TTC549 (cell line): ENCODE data around the gene OR6T1.

ENCODE experiments used
- FAIRE-seq: peaks from 2 replicates; lab custom pipeline; 2012; peaks lifted over from hg19 to GRCh38; lab: Jason Lieb, UNC

OR6T1 gene

DNA sequence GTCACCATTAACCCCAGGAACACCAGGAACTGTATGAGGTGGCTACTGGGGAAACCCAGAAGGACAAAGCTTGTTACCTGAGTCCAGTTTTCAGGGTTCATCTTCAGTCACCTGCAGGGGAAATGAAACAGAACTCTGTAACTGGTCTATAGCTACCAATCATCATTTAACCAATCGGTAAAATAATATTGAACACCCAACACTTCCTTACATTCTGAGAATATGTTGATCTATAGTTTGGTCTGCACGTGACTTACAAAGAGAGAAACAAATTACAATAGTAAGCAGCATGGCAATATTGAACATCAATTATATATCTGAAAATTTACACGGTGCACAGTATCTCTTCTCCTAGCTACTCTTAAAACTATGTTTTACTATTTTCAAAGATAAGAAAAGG is at the start of gene OR6T1:
OR6T1 (minus strand) TSS at position 101 of the 400 bp plus-strand sequence; CDS start at position 101, 0 bp downstream.
- FAIRE-seq: no peak

GRCh38 chr11:123979311-123979710 is 35.7 kb upstream of the OR6T1 start:
- FAIRE-seq: no peak

- FAIRE-seq: no peak
Observed at GRCh38 chr11:123977731-123978347, 34.2 kb upstream of the OR6T1 start, which contains the start of gene OR10S1. Gene OR10S1 (minus strand): TSS chr11:123977781. CDS start chr11:123977664, 117 bp downstream.

GRCh38 chr11:123976770-123977560 is 33.3 kb upstream of the OR6T1 start:
- no peak for FAIRE-seq

- no peak for FAIRE-seq
Observed at GRCh38 chr11:123973816-123974215, 30.2 kb upstream of the OR6T1 start.

GRCh38 chr11:123956752-123957151 is 13.1 kb upstream of the OR6T1 start:
- no peak for FAIRE-seq

DNA sequence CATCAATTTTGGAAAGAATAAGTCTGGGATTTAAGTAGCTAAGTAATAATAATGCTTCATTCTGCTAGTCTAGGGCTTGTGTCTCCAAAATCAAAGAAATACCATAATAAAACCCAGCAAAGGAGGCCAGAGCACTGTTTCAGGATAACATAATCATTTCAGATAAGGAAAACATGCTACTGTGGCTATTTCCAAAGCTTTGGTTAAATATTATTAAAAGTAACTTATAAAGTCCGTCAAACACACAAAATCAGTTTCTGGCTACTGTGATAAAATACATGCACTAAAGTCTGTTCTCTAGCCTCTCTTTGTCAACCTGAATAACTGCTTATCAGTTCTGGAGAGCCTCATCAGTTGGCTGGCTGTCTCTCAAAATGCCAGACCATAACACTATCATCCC is 1.5 kb upstream of the OR6T1 start:
- FAIRE-seq: no peak

DNA sequence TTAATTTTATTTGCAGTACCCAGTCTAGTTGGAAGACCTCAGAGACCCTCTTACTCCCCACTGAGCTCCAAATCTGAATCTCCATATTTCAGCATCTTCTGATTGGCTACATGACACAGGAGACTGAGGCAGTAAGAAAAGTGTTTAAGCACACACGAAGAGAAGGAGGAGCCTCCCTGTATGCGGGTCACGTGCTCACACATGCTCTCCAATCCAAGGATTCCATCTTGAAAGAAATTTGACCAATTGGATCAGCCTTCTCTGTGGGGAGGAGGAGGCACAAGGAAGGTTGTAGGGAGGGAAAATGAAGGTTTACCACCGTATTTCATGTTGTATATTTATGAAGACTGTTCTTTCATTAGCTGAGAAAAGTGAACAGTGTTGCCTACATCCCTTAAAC is 1.2 kb downstream of the OR6T1 start:
- no peak for FAIRE-seq

DNA sequence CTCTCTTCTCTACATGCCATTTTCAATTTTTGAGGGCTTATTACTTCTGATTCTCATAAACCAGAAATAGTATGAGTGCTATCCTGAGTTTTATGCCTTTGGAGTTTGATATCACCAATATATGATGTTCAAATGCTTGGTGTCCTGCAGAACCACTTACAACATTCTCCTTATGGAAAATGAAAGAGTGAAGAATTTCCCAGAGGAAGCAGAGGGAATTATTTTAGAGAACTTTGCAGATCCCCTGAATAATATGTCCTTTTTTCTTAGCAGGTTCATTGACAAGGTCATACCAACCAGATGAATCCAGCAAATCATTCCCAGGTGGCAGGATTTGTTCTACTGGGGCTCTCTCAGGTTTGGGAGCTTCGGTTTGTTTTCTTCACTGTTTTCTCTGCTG is 4.3 kb downstream of the OR6T1 start, which contains the start of gene OR4D5:
OR4D5 (plus strand) TSS at position 301 of the 400 bp plus-strand sequence; CDS start at position 301, 0 bp downstream.
- FAIRE-seq: no peak

- no peak for FAIRE-seq
Observed at GRCh38 chr11:123924027-123924426, 19.6 kb downstream of the OR6T1 start.

GRCh38 chr11:123920943-123921342 is 22.7 kb downstream of the OR6T1 start:
- no peak for FAIRE-seq

DNA sequence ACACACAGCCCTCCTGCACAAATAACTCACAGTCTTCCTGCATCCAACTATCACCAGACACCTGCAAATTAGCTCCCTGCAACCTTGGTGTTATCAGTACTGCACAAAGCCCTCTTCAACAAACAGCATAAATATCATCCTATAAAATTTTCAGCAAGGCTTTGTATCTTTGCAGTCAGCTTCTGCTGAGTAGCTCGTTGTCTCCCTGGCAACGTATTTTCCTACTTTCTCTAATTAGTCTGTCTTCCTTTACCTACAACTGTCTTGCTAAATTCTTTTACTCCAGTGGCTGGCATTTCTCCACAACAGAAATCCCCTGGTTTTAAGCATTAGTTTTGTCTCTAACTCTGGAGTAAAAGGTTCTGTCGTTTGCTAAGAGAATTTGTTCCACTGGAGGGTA is 37.8 kb downstream of the OR6T1 start:
- FAIRE-seq: no peak

DNA sequence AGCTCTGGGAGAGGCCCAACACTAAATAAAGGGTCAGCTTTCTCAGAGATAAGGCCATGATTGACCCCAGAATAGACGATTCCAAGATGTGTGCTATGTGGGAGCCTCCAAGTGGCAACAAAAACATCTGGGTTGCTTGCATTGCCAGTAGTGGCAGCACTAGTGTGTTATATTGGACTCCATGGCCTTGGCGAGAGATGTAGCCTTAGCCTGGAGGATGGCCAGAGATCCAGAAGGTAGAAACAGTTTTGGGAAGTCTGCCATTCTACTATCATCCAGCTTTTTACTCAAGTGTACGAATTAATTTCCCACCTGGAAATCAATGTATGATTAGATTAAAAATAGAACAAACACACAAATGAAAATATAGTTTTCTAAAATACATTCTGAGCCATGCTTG is 38.7 kb downstream of the OR6T1 start:
- FAIRE-seq: no peak

DNA sequence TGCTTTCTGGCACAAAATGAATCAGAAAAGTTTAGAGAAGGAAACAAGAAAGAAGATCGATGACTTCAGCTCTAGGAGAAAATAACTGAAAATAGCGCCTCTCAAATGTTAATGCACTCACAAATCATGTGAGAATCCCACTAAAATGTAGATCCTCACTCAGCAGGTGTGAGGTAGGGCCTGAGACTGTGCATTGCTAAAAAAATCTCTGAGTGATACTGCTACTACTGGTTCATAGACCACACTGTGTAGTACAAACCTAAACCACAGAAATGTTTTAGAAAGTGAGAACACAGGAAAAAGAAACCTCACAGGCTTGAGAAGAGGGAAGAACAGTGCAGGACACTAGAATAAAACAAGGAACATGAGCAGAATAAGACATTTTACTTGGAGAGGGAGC is 39.7 kb downstream of the OR6T1 start:
- FAIRE-seq: no peak

GRCh38 chr11:123901867-123902266 is 41.8 kb downstream of the OR6T1 start, which contains the start of gene OR8D4:
Gene OR8D4 (plus strand): TSS chr11:123902167. CDS start chr11:123906432, 4,265 bp downstream.
- FAIRE-seq: no peak

- no peak for FAIRE-seq
Observed at GRCh38 chr11:123899792-123900191, 43.8 kb downstream of the OR6T1 start.
